BLaER1 treated with 17β-estradiol and CSF1 and Interleukin-3, amounts not matched to agents 10 nM and 100 nM (cell line): Measurements from ENCODE around the gene KLF15.

ENCODE experiments used
- H3K27ac ChIP-seq, 11 experiments: shearing (Covaris generic); formaldehyde crosslinking; 2 replicates each; pipeline ENCODE4 v1.8.1; 2022
- H3K27me3 ChIP-seq, 11 experiments: shearing (Covaris generic); formaldehyde crosslinking; 2 replicates each; pipeline ENCODE4 v1.8.1; 2022
- H3K36me3 ChIP-seq, 11 experiments: shearing (Covaris generic); formaldehyde crosslinking; 2 replicates each; pipeline ENCODE4 v1.8.1; 2022
- H3K4me1 ChIP-seq, 10 experiments: shearing (Covaris generic); formaldehyde crosslinking; 2 replicates each; pipeline ENCODE4 v1.8.1; 2022
- H3K4me2 ChIP-seq, 11 experiments: shearing (Covaris generic); formaldehyde crosslinking; 2 replicates each; pipeline ENCODE4 v1.8.1; 2022
- H3K4me3 ChIP-seq, 10 experiments: shearing (Covaris generic); formaldehyde crosslinking; 2 replicates each; pipeline ENCODE4 v1.8.1; 2022
- H3K9ac ChIP-seq, 11 experiments: shearing (Covaris generic); formaldehyde crosslinking; 2 replicates each; pipeline ENCODE4 v1.8.1; 2022
- H3K9me3 ChIP-seq, 11 experiments: shearing (Covaris generic); formaldehyde crosslinking; replicated peaks in 1 of 11; 2 replicates each; pipeline ENCODE4 v1.8.1; 2022
- H4K20me1 ChIP-seq, 11 experiments: shearing (Covaris generic); formaldehyde crosslinking; 2 replicates each; pipeline ENCODE4 v1.8.1; 2022
- Cebpa-rat ChIP-seq, 11 experiments: shearing (Covaris generic); IDR thresholded peaks; 2 replicates each; pipeline ENCODE4 v1.8.1; 2022

Gene KLF15

GRCh38 chr3:126304291-126304690 is 52.9 kb downstream of the KLF15 start:
- Histone ChIP-seq H3K4me1 (peaks cover 0 to 11% (median 9%) of the 10 kb centered on the region in 10 experiments; a peak in 16 of 20 replicates), H3K36me3 (no peaks in the 10 kb centered on the region), H3K27me3 (no peaks in the 10 kb centered on the region), H3K9me3 (peaks cover 9 to 23% (median 16%) of the 10 kb centered on the region in 11 experiments; a peak in 21 of 22 replicates), H3K4me3 (no peak overlapping the region), H3K27ac (no peak overlapping the region), H3K9ac (no peak overlapping the region), H4K20me1 (no peaks in the 10 kb centered on the region), H3K4me2 (no peak overlapping the region)
- TF ChIP-seq Cebpa-rat (IDR thresholded peaks at IDR 0.05), result no peak

GRCh38 chr3:126303272-126303671 is 53.9 kb downstream of the KLF15 start:
- Histone ChIP-seq H3K27me3 (no peaks in the 10 kb centered on the region), H3K4me1 (peaks cover 0 to 11% (median 9%) of the 10 kb centered on the region in 10 experiments; a peak in 16 of 20 replicates), H3K27ac (no peak overlapping the region), H3K4me3 (no peak overlapping the region), H3K9me3 (peaks cover 9 to 27% (median 16%) of the 10 kb centered on the region in 11 experiments; a peak in 21 of 22 replicates), H3K36me3 (no peaks in the 10 kb centered on the region), H4K20me1 (no peaks in the 10 kb centered on the region), H3K4me2 (no peak overlapping the region), H3K9ac (no peak overlapping the region)
- no peak for TF ChIP-seq Cebpa-rat (IDR thresholded peaks at IDR 0.05)

- no peak overlapping the region for H3K4me3 ChIP-seq
- peaks cover 9 to 27% (median 16%) of the 10 kb centered on the region in 11 experiments; a peak in 21 of 22 replicates for H3K9me3 ChIP-seq
Observed at GRCh38 chr3:126300761-126301481, 56.3 kb downstream of the KLF15 start.

GRCh38 chr3:126300001-126300760 is 57.0 kb downstream of the KLF15 start:
- no peaks in the 10 kb centered on the region for H3K27me3 ChIP-seq
- H3K4me3 ChIP-seq, result no peak overlapping the region
- H3K36me3 ChIP-seq, result no peaks in the 10 kb centered on the region
- H3K9me3 ChIP-seq, result peaks cover 9 to 27% (median 16%) of the 10 kb centered on the region in 11 experiments; a peak in 21 of 22 replicates
- peaks cover 0 to 11% (median 5%) of the 10 kb centered on the region in 10 experiments; a peak in 8 of 20 replicates for H3K4me1 ChIP-seq
- H4K20me1 ChIP-seq, result no peaks in the 10 kb centered on the region
- H3K9ac ChIP-seq, result no peak overlapping the region
- no peak overlapping the region for H3K27ac ChIP-seq
- no peak overlapping the region for H3K4me2 ChIP-seq
- no peak for TF ChIP-seq Cebpa-rat (IDR thresholded peaks at IDR 0.05)

More at GRCh38 chr3:126300761-126301481, 56.3 kb downstream of the KLF15 start:
- Histone ChIP-seq H3K4me1 (peaks cover 0 to 6% (median under 1%) of the 10 kb centered on the region in 10 experiments; a peak in 8 of 20 replicates), H3K27me3 (no peaks in the 10 kb centered on the region), H3K4me2 (no peak overlapping the region), H3K9ac (no peak overlapping the region), H4K20me1 (no peaks in the 10 kb centered on the region), H3K36me3 (no peaks in the 10 kb centered on the region), H3K27ac (no peak overlapping the region)
- no peak for TF ChIP-seq Cebpa-rat (IDR thresholded peaks at IDR 0.05)

GRCh38 chr3:126295407-126295939 is 61.7 kb downstream of the KLF15 start:
- Histone ChIP-seq H3K4me1 (peaks cover 0 to 27% (median 18%) of the 10 kb centered on the region in 10 experiments; a peak in 17 of 20 replicates), H3K27me3 (no peaks in the 10 kb centered on the region), H3K36me3 (no peaks in the 10 kb centered on the region), H3K9me3 (peaks cover 0 to 5% (median 0%) of the 10 kb centered on the region in 11 experiments; a peak in 2 of 22 replicates), H3K9ac (no peak overlapping the region), H3K4me3 (no peak overlapping the region), H3K27ac (no peak overlapping the region), H3K4me2 (peak overlapping the region in 5 of 11 experiments; percentile 16 to 36 (median 34); a peak in 6 of 22 replicates), H4K20me1 (no peaks in the 10 kb centered on the region)
- TF ChIP-seq Cebpa-rat (IDR thresholded peaks at IDR 0.05), result no peak

- no peak overlapping the region for H3K4me3 ChIP-seq
- H3K4me1 ChIP-seq, result peaks cover 0 to 33% (median 24%) of the 10 kb centered on the region in 10 experiments; a peak in 17 of 20 replicates
- peaks cover 0 to 4% (median 0%) of the 10 kb centered on the region in 11 experiments; a peak in 5 of 22 replicates for H3K27me3 ChIP-seq
- no peaks in the 10 kb centered on the region for H3K36me3 ChIP-seq
- no peak overlapping the region for H3K9ac ChIP-seq
- H3K4me2 ChIP-seq, result no peak overlapping the region; a peak in 1 of 22 replicates
- H3K27ac ChIP-seq, result no peak overlapping the region
- H4K20me1 ChIP-seq, result no peaks in the 10 kb centered on the region
- TF ChIP-seq Cebpa-rat (IDR thresholded peaks at IDR 0.05), result no peak
- peaks cover 0 to 5% (median 0%) of the 10 kb centered on the region in 11 experiments; a peak in 1 of 22 replicates for H3K9me3 ChIP-seq
Observed at GRCh38 chr3:126294211-126294808, 62.9 kb downstream of the KLF15 start.

- H4K20me1 ChIP-seq, result no peaks in the 10 kb centered on the region
- peaks cover 0 to 2% (median 0%) of the 10 kb centered on the region in 11 experiments; a peak in 1 of 22 replicates for H3K9me3 ChIP-seq
- peaks cover 0 to 33% (median 24%) of the 10 kb centered on the region in 10 experiments; a peak in 17 of 20 replicates for H3K4me1 ChIP-seq
- peak overlapping the region in 4 of 11 experiments; percentile 13 to 51 (median 25); a peak in 7 of 22 replicates for H3K4me2 ChIP-seq
- no peak for TF ChIP-seq Cebpa-rat (IDR thresholded peaks at IDR 0.05)
- H3K9ac ChIP-seq, result no peak overlapping the region
- no peak overlapping the region for H3K27ac ChIP-seq
- H3K27me3 ChIP-seq, result peaks cover 1 to 12% (median 5%) of the 10 kb centered on the region in 11 experiments; a peak in 20 of 22 replicates
- H3K4me3 ChIP-seq, result no peak overlapping the region
- no peaks in the 10 kb centered on the region for H3K36me3 ChIP-seq
Observed at GRCh38 chr3:126293370-126294082, 63.7 kb downstream of the KLF15 start.
